GM12873 (cell line): ENCODE data around the gene CLCF1.

Source experiments
- CTCF ChIP-seq: IDR thresholded peaks from 2 replicates; pipeline ENCODE4 v1.5.1; 2012; ENCODE audit warnings: low read depth, mild to moderate bottlenecking, moderate library complexity, low read length, control low read depth; ENCODE audit not compliant: insufficient read depth; ENCODE audit errors: missing control alignments

The CLCF1 gene

GRCh38 chr11:67316882-67317204, 56.6 kb downstream of the CLCF1 start:
- no peak for TF ChIP-seq CTCF

GRCh38 chr11:67315325-67315909, 58.0 kb downstream of the CLCF1 start:
- no peak for TF ChIP-seq CTCF

GRCh38 chr11:67314218-67314617, 59.2 kb downstream of the CLCF1 start:
- no peak for TF ChIP-seq CTCF
